SK-N-MC (cell line): ENCODE results near the gene RPS14.

Experiments used
- DNase-seq: peaks from one replicate; pipeline ENCODE4 v3.0.0-alpha.2; 2011; ENCODE audit warnings: low read depth, low spot score
- H3K27ac ChIP-seq: fragments of 200-600 bp; sonication (generic); 2 replicates; pipeline ENCODE4 v1.5.1; 2016; ENCODE audit warnings: mixed run types
- H3K36me3 ChIP-seq: fragments of 200-600 bp; sonication (generic); 2 replicates; pipeline ENCODE4 v1.6.1; 2017; ENCODE audit warnings: antibody characterized with exemption, low read length, mixed read lengths; ENCODE audit not compliant: insufficient read depth
- H3K4me3 ChIP-seq: fragments of 200-600 bp; sonication (generic); 2 replicates; pipeline ENCODE4 v1.5.1; 2016
- H3K9ac ChIP-seq: fragments of 200-600 bp; sonication (generic); 2 replicates; pipeline ENCODE4 v1.8.0; 2017; ENCODE audit warnings: mixed run types, mixed read lengths; ENCODE audit not compliant: insufficient read length
- H3K9me3 ChIP-seq: fragments of 200-600 bp; sonication (generic); 2 replicates; pipeline ENCODE4 v1.6.1; 2017; ENCODE audit warnings: low read depth, mild to moderate bottlenecking, antibody characterized with exemption, low read length, moderate library complexity, mixed read lengths
- EZH2 ChIP-seq: fragments of 200-600 bp; sonication (generic); IDR thresholded peaks from one replicate; pipeline ENCODE4 v1.6.1; 2017; ENCODE audit warnings: antibody characterized with exemption
- FOXP2 ChIP-seq: optimal IDR thresholded peaks from 2 replicates; pipeline ENCODE3; 2011; ENCODE audit warnings: mild to moderate bottlenecking, moderate library complexity; ENCODE audit not compliant: insufficient read depth; ENCODE audit errors: extremely low read length, control extremely low read depth
- POLR2AphosphoS5 ChIP-seq: IDR thresholded peaks from 2 replicates; pipeline ENCODE4 v1.6.1; 2012; ENCODE audit warnings: mild to moderate bottlenecking, low read depth, low read length, borderline replicate concordance

Gene RPS14

DNA sequence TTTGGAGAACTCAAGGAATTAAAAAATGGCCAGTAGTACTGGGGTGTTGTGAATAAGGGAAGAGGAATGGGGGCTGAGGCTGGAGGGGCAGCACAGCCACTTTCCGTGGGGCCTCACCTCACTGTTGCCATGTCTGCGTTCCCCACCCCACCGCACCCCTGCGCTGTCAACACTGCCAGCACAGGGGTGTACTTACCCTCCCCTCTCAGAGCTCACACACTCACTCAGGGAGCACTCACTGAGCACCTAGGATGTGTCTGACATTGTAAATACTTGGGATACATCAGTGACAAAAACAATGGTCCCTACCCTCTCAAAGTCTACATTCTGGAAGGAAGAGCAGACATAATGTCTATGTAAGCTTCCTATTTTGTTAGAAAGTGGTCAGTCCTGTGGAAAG, 3.4 kb upstream of the RPS14 start:
- peaks cover 13% of the 10 kb centered on the region for H3K36me3 ChIP-seq
- no peak overlapping the region for H3K27ac ChIP-seq
- H3K9ac ChIP-seq, result no peak overlapping the region
- H3K9me3 ChIP-seq, result peaks cover 4% of the 10 kb centered on the region; the same call in 1 of the 2 replicates
- TF ChIP-seq EZH2 (no peak), POLR2AphosphoS5 (no peak), FOXP2 (no peak)
- H3K4me3 ChIP-seq, result no peak overlapping the region
- no peak for DNase-seq

DNA sequence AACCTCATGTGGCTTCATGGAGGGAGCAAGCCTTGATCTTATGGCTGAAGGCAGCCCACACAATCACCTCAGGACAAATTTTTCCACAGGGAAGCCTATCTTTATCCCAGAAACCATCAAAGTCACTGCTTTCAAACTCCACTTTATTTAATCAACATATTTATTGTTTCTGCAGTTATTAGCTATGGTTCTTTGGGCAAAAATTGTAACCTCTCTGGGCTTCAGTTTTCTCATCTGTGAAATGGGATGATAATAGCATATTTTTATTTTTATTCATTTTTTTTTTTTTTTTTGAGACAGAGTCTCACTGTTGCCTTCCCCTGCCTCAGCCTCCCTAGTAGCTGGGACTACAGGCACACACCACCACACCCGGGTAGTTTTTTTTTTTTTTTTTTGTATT, 2.1 kb upstream of the RPS14 start:
- Histone ChIP-seq H3K4me3 (no peak overlapping the region), H3K9ac (no peak overlapping the region), H3K9me3 (peaks cover 4% of the 10 kb centered on the region; the same call in 1 of the 2 replicates), H3K27ac (no peak overlapping the region), H3K36me3 (peaks cover 26% of the 10 kb centered on the region)
- DNase-seq, result no peak
- TF ChIP-seq POLR2AphosphoS5 (no peak), EZH2 (no peak), FOXP2 (no peak)

GRCh38 chr5:150448952-150449516, 505 bp downstream of the RPS14 start:
- no peak for DNase-seq
- Histone ChIP-seq H3K36me3 (peaks cover 52% of the 10 kb centered on the region), H3K4me3 (peak overlapping the region; percentile 97), H3K9ac (peak overlapping the region; percentile 100), H3K27ac (peak overlapping the region; percentile 97), H3K9me3 (peaks cover 4% of the 10 kb centered on the region; the same call in 1 of the 2 replicates)
- TF ChIP-seq EZH2 (no peak), FOXP2 (no peak), POLR2AphosphoS5 (no peak)

- H3K9ac ChIP-seq, result peak overlapping the region; percentile 100
- peaks cover 59% of the 10 kb centered on the region for H3K36me3 ChIP-seq
- H3K27ac ChIP-seq, result peak overlapping the region; percentile 97
- TF ChIP-seq EZH2, result no peak
- 0 out of 2 replicates have a peak, but pooled peaks have one; percentile 9 for TF ChIP-seq POLR2AphosphoS5
- peak overlapping the region; percentile 97 for H3K4me3 ChIP-seq
- peaks cover 4% of the 10 kb centered on the region; the same call in 1 of the 2 replicates for H3K9me3 ChIP-seq
- no peak for DNase-seq
These were observed 1.2 kb downstream of the RPS14 start for GRCh38 chr5:150448334-150448733.

GRCh38 chr5:150447188-150447587, 2.4 kb downstream of the RPS14 start:
- Histone ChIP-seq H3K36me3 (peaks cover 65% of the 10 kb centered on the region), H3K9me3 (peaks cover 4% of the 10 kb centered on the region; the same call in 1 of the 2 replicates), H3K9ac (peak overlapping the region; percentile 100), H3K4me3 (peak overlapping the region; percentile 97), H3K27ac (peak overlapping the region; percentile 97; the same call in 1 of the 2 replicates)
- no peak for DNase-seq
- TF ChIP-seq FOXP2 (no peak), EZH2 (no peak), POLR2AphosphoS5 (no peak)

- peaks cover 4% of the 10 kb centered on the region; the same call in 1 of the 2 replicates for H3K9me3 ChIP-seq
- no peak for DNase-seq
- H3K36me3 ChIP-seq, result peaks cover 65% of the 10 kb centered on the region
- peak overlapping the region; percentile 4; the same call in 1 of the 2 replicates for H3K27ac ChIP-seq
- H3K4me3 ChIP-seq, result no peak overlapping the region
- H3K9ac ChIP-seq, result peak overlapping the region; percentile 100
- TF ChIP-seq FOXP2 (no peak), POLR2AphosphoS5 (no peak), EZH2 (no peak)
These were observed 3.0 kb downstream of the RPS14 start for GRCh38 chr5:150446583-150446982.

GRCh38 chr5:150446088-150446487, 3.5 kb downstream of the RPS14 start:
- H3K36me3 ChIP-seq, result peaks cover 65% of the 10 kb centered on the region
- H3K27ac ChIP-seq, result peak overlapping the region; percentile 16; the same call in 1 of the 2 replicates
- DNase-seq, result no peak
- TF ChIP-seq EZH2 (no peak), FOXP2 (no peak), POLR2AphosphoS5 (no peak)
- no peak overlapping the region for H3K9ac ChIP-seq
- H3K9me3 ChIP-seq, result peaks cover 4% of the 10 kb centered on the region; the same call in 1 of the 2 replicates
- H3K4me3 ChIP-seq, result no peak overlapping the region

- TF ChIP-seq EZH2, result no peak
- no peak for TF ChIP-seq FOXP2
- TF ChIP-seq POLR2AphosphoS5, result no peak
- H3K9ac ChIP-seq, result no peak overlapping the region
- no peaks in the 10 kb centered on the region for H3K9me3 ChIP-seq
- no peak for DNase-seq
- H3K27ac ChIP-seq, result no peak overlapping the region
- no peak overlapping the region for H3K4me3 ChIP-seq
- H3K36me3 ChIP-seq, result peaks cover 65% of the 10 kb centered on the region
These were observed 4.8 kb downstream of the RPS14 start for GRCh38 chr5:150444770-150445169.

- H3K9me3 ChIP-seq, result no peaks in the 10 kb centered on the region
- peaks cover 58% of the 10 kb centered on the region for H3K36me3 ChIP-seq
- no peak for DNase-seq
- peak; percentile 21; the same call in 1 of the 2 replicates for TF ChIP-seq POLR2AphosphoS5
- TF ChIP-seq EZH2, result no peak
- TF ChIP-seq FOXP2, result no peak
- peak overlapping the region; percentile 2 for H3K27ac ChIP-seq
- no peak overlapping the region for H3K4me3 ChIP-seq
- no peak overlapping the region for H3K9ac ChIP-seq
These were observed 6.1 kb downstream of the RPS14 start for GRCh38 chr5:150443242-150444075.
